IPS-NIHi11 (cell line): ENCODE results near the gene GCK.

Source experiments
- DNase-seq: peaks from one replicate; pipeline ENCODE4 v3.0.0; 2012; ENCODE audit warnings: mixed read lengths, low spot score

The GCK gene

DNA sequence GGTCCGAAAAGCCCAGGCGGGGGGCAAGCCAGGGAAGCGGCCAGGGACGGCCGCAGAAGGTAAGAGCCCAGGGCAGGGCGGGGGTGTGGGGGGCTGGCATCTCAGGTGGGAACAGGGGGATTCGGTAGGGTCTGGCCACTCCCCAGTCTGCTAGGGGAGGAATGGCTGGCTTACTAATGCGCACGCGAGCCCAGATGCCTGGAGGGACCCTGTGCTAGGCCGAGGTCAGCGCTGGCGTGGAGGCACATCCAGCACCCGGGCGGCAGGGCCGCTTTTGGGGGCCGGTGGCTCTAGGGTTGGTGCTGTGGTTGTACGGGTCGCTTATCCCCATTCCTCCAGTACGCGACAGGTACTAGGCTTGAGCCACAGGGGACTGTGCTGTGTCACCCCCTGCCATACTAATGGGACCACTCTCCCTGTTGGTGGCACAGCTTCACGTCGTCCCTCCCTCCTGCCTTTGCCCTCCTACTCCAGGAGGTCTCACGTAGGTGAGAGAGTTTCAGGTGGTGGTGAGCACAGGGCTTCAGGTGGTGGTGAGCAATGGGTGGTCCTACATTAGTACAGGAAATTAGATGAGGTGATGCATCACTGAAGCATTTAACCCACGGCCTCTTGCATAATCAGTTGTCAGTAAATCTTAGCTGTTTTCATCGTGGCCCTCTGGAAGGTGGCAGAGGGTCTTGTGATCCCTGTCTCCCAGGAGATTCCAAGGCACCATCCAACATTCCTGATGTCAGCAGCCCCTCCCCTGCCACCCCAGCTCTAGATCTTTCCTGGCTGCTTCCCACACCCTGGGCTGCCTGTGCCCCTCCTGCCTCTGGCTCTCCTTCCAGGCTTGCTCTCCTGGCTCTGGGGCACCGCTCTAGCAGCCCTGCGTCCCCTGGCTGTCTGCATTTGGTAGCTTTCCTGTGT lies 84.1 kb downstream of the GCK start:
- peak; percentile 55 for DNase-seq

DNA sequence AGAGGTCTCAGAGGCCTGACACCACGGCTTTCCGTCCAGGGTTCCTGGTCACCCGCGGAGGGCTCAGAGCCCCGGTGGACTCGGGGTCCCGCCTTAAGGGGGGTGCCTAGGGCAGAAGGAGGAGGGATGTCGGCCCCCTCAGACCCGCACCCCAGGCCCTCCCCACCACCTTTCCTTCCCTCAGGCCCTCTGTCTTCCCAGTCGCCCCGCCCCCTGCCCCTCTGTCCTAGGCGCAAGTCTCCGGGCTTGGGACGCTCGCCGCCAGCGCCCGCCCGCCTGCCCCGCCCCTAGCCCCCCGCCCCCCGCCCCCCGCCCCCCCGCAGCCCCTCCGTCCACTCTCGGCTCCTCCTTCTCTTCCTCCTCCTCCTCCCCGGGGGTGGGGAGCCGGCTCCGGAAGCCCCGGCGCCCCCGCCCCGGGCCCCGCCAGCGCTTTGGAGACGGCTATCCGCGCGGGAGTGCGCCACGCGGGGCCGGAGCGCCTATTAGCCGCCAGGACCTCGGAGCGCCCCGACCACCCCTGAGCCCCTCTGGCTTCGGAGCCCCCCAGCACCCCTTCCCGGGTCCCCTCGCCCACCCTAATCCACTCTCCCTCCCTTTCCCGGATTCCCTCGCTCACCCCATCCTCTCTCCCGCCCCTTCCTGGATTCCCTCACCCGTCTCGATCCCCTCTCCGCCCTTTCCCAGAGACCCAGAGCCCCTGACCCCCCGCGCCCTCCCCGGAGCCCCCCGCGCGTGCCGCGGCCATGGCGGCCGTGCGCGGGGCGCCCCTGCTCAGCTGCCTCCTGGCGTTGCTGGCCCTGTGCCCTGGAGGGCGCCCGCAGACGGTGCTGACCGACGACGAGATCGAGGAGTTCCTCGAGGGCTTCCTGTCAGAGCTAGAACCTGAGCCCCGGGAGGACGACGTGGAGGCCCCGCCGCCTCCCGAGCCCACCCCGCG lies 85.0 kb downstream of the GCK start, which contains the start of gene AEBP1:
Gene AEBP1, plus strand, starts transcription at position 423 of the 937 bp plus-strand sequence. Its CDS starts 321 bp downstream, at position 744.
- DNase-seq: peak; percentile 88

DNA sequence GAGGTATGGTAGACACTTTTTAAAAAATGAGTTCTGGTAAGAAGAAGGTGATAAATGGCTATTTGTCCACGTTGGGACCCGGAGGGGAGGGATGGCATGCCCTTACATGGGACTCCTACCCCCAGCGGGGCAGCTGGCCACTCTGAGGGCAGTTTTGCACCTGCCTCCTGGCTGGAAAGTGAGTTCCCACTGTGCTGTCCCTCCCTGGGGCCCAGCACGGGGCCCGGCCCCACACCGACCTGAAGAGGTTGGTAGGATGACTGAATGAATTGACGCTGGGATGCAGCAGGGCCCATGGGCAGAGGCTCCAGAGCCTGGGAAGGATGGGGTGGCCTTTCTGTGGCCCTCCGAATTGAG lies 85.7 kb downstream of the GCK start:
- DNase-seq: peak; percentile 28

GRCh38 chr7:44102846-44103565 lies 86.2 kb downstream of the GCK start:
- no peak for DNase-seq

- DNase-seq: no peak
These were observed 87.0 kb downstream of the GCK start for GRCh38 chr7:44101966-44102845.

- no peak for DNase-seq
These were observed 87.8 kb downstream of the GCK start for GRCh38 chr7:44101303-44101965.

- DNase-seq: no peak
These were observed 88.6 kb downstream of the GCK start for GRCh38 chr7:44100458-44101302.

- DNase-seq: no peak
These were observed 89.6 kb downstream of the GCK start for GRCh38 chr7:44099669-44100068.

DNA sequence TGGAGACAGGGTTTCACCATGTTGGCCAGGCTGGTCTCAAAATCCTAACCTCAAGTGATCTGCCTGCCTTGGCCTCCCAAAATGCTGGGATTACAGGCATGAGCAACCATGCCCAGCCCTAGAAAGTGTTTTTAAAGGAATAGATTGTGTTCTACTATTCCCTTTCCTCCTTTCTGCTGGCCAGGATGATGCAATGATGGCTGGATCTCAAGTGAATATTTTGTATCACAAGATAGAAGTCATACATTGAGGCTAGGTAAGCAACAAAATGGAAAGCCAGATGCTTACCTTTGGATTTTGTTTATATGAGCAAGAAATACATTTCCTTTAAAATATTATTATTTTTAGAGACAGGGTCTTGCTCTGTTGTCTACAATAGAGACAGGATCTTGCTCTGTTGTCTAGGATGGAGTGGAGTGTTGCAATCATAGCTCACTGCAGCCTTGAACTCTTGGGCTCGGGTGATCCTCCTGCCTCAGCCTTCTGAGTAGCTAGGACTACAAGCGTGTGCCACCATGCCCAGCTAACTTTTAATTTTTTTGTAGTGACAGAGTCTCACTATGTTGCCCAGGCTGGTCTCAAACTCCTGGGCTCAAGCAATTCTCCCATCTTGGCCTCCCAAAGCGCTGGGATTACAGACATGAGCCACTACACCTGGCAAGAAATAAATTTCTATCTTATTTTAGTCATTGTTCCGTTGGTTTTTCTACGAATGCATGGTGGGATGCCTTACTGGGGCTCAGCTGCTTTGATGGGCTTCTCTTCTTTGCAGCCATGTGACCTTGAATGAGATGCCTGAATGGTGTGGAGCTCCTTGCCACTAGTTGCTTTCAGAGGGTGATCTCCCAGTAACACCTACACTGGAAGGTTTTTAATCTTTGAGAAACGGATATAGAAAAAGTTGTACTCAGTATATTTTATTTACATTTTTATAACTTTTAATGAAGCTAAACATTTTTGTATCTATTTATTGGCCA lies 90.9 kb downstream of the GCK start:
- DNase-seq: no peak

DNA sequence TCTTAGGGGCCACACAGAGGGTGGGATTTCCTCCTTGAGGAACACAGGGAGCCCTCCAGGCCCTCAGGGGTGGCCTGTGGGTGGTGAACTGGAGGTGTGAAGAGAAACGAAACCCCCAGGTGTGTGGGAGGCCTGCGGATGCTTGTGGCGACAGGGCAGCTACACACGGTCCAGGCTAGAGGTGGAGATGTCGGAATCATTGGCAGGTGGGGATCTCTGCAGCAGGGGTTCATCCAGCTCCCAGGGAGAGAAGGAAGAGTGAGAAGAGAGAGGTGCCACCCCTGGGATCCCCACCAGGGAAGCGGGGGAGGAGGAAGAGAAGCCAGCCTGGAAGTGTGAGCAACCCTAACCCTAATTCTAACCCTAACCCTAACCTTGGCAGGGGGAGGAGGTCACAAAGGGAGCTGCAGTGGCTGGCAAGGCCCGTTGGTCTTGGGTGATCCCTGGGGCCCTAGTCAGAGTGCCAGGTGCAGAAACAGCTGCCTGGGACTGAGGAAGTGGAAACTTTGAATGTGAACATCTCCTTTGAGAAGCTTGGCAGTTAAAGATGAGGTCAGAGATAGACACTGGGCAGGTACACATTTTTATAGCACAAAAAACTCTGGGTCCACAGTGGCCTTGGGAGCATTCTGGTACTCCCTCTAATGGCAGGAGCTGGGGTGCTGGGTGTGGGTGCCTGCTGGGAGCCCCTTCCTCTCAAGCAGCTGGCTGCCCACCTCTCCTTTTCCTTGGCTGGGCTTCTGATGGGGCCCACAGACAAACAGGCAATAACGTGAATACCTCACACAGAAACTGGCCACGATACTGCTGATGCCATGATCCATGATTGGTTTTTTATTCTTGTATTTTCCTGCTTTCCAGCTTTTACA lies 91.9 kb downstream of the GCK start:
- DNase-seq: no peak

GRCh38 chr7:44096326-44096881 lies 92.8 kb downstream of the GCK start:
- DNase-seq: no peak

GRCh38 chr7:44095781-44096180 lies 93.5 kb downstream of the GCK start:
- no peak for DNase-seq

DNA sequence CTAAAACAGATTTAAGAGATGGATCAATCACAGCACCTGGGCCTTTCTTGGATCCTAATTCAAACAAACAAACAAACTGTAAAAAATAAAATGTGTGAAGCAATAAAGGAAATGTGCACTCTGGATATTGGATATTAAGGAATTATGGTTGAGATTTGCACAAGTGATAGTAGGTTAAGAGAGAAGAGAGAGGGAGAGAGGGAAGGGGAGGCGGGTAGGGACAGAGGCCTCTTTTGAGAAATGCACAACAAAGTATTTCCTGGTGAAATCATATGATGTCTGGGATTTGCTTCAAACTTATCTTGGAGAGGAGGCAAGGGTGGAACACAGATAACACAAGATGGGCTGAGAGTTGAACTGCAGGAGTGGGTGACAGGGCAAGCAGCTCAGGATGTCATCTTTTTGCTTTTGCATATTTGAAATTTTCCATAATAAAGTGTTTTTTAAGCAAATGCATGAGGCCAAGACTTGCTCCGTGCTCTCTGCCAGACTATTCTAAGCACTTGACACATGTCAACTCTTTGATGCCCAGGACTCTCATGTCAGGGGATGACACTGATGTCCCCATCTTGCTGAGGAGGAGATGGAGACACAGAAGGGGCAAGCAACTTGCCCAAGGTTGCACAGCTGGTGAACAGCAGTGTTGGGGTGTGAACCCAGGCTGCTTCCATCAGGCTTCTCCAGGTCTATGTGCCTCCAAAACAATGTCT lies 94.2 kb downstream of the GCK start:
- no peak for DNase-seq

DNA sequence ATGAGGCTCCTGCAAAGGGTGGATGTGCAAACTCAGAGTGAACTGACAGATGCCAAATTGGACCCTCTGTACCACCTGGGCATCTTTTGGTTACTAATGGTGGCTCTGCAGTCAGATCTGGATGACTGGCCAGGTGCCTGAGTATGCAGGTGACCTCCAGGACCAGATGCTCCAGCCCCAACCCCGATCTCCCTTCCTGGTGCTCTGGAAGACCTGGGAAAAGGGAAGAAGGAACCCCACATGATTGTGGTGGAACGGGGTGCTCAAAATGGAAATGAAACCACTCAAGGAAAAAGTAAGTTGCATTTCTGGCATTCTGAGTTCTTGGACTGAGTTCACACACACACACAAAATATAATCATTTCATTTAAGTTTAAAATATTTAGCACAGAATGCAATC lies 94.9 kb downstream of the GCK start:
- no peak for DNase-seq
